ENCODE results near the gene FBXO47.
"Not testable (repeated sequence)": the region's sequence is repeated elsewhere in the genome, so short reads cannot be mapped to it uniquely, and the experiment has no call there.

The FBXO47 gene

GRCh38 chr17:38918916-38919315 is 48.3 kb downstream of the FBXO47 start:
- Histone ChIP-seq H3K36me3 (ENCODE audit: insufficient read depth, low read length) (peaks cover 57% of the 10 kb centered on the region), H3K9ac (ENCODE audit: low read length) (no peak overlapping the region), H3K4me3 (ENCODE audit: low read depth in 1 of 2, low read length in 2 of 2) (no peak overlapping the region), H3K27me3 (ENCODE audit: control insufficient read depth in 1 of 2, insufficient read depth in 2 of 2, low read length in 2 of 2) (no peaks in the 10 kb centered on the region), H3K27ac (ENCODE audit: low read depth, low read length) (no peak overlapping the region), H3K9me3 (ENCODE audit: low read length) (no peaks in the 10 kb centered on the region), H3K4me1 (ENCODE audit: insufficient read depth, low read length) (peaks cover 59% of the 10 kb centered on the region)

- H3K4me1 ChIP-seq (ENCODE audit: insufficient read depth, low read length) = peaks cover 64% of the 10 kb centered on the region
- H3K9ac ChIP-seq (ENCODE audit: low read length) = no peak overlapping the region
- no peak overlapping the region for H3K4me3 ChIP-seq (ENCODE audit: low read depth in 1 of 2, low read length in 2 of 2)
- H3K27ac ChIP-seq (ENCODE audit: low read depth, low read length) = no peak overlapping the region
- no peaks in the 10 kb centered on the region for H3K27me3 ChIP-seq (ENCODE audit: control insufficient read depth in 1 of 2, insufficient read depth in 2 of 2, low read length in 2 of 2)
- peaks cover 59% of the 10 kb centered on the region for H3K36me3 ChIP-seq (ENCODE audit: insufficient read depth, low read length)
- H3K9me3 ChIP-seq (ENCODE audit: low read length) = no peaks in the 10 kb centered on the region
These were observed 48.9 kb downstream of the FBXO47 start for GRCh38 chr17:38918129-38918913.

- Histone ChIP-seq H3K27me3 (ENCODE audit: control insufficient read depth in 1 of 2, insufficient read depth in 2 of 2, low read length in 2 of 2) (no peaks in the 10 kb centered on the region), H3K9ac (ENCODE audit: low read length) (no peak overlapping the region), H3K4me1 (ENCODE audit: insufficient read depth, low read length) (peaks cover 64% of the 10 kb centered on the region), H3K9me3 (ENCODE audit: low read length) (no peaks in the 10 kb centered on the region), H3K27ac (ENCODE audit: low read depth, low read length) (no peak overlapping the region), H3K4me3 (ENCODE audit: low read depth in 1 of 2, low read length in 2 of 2) (no peak overlapping the region), H3K36me3 (ENCODE audit: insufficient read depth, low read length) (peaks cover 66% of the 10 kb centered on the region)
These were observed 49.9 kb downstream of the FBXO47 start for GRCh38 chr17:38917259-38917658.

GRCh38 chr17:38916771-38917170 is 50.4 kb downstream of the FBXO47 start:
- Histone ChIP-seq H3K36me3 (ENCODE audit: insufficient read depth, low read length) (peaks cover 66% of the 10 kb centered on the region), H3K27me3 (ENCODE audit: control insufficient read depth in 1 of 2, insufficient read depth in 2 of 2, low read length in 2 of 2) (no peaks in the 10 kb centered on the region), H3K4me1 (ENCODE audit: insufficient read depth, low read length) (peaks cover 64% of the 10 kb centered on the region), H3K9ac (ENCODE audit: low read length) (no peak overlapping the region), H3K27ac (ENCODE audit: low read depth, low read length) (no peak overlapping the region), H3K9me3 (ENCODE audit: low read length) (no peaks in the 10 kb centered on the region), H3K4me3 (ENCODE audit: low read depth in 1 of 2, low read length in 2 of 2) (no peak overlapping the region)

DNA sequence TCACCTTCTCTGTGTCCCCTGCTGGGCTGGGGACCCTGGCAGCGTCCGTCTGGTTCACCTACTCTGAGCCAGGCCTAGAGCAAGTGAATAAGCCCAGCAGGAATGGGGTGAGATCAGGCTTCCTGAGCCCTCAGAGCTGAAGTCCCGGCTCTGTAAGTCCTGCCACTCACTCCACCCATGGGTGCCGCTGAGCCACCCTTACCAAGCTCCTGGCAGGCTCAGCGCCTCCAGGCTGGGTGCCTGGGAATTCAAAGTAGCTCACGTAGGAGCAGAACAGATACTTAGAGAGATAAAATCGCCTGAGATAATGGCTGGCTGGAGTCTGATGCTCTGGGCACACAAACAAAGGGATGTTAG is 51.6 kb downstream of the FBXO47 start:
- Histone ChIP-seq H3K36me3 (ENCODE audit: insufficient read depth, low read length) (peaks cover 73% of the 10 kb centered on the region), H3K9me3 (ENCODE audit: low read length) (no peaks in the 10 kb centered on the region), H3K4me3 (ENCODE audit: low read depth in 1 of 2, low read length in 2 of 2) (no peak overlapping the region), H3K27ac (ENCODE audit: low read depth, low read length) (no peak overlapping the region), H3K4me1 (ENCODE audit: insufficient read depth, low read length) (peaks cover 54% of the 10 kb centered on the region), H3K9ac (ENCODE audit: low read length) (no peak overlapping the region), H3K27me3 (ENCODE audit: control insufficient read depth in 1 of 2, insufficient read depth in 2 of 2, low read length in 2 of 2) (no peaks in the 10 kb centered on the region)

- Histone ChIP-seq H3K9me3 (ENCODE audit: low read length) (no peaks in the 10 kb centered on the region), H3K4me1 (ENCODE audit: insufficient read depth, low read length) (peaks cover 48% of the 10 kb centered on the region), H3K36me3 (ENCODE audit: insufficient read depth, low read length) (peaks cover 70% of the 10 kb centered on the region), H3K27ac (ENCODE audit: low read depth, low read length) (no peak overlapping the region), H3K4me3 (ENCODE audit: low read depth in 1 of 2, low read length in 2 of 2) (no peak overlapping the region), H3K9ac (ENCODE audit: low read length) (no peak overlapping the region), H3K27me3 (ENCODE audit: control insufficient read depth in 1 of 2, insufficient read depth in 2 of 2, low read length in 2 of 2) (no peaks in the 10 kb centered on the region)
These were observed 52.2 kb downstream of the FBXO47 start for GRCh38 chr17:38914741-38915638.

DNA sequence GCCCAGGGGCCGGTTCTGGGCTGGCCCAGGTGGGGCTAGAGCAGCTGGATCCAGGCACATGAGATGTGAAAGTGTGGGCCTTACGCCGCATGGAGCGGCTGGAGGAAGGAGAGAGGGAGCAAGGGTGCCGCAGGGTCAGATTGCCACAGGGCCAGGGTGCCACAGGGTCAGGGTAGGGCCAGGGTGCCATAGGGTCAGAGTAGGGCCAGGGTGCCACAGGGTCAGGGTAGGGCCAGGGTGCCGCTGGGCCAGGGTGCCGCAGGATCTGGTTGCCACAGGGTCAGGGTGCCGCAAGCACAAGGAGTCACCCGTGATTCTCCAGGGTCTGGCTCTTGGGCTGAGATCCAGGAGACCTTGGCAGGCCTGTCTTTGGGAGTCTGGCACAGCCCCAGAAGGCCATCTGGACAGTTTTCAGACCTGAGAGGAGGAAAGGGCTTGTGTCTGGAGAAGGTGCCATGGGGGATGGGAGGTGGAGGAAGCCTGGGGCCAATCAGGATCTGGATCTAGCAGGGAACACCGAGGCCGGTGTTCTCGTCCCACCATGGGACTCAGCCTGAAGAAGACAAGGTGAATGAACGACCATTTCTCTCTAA is 54.9 kb downstream of the FBXO47 start:
- Histone ChIP-seq H3K27ac (ENCODE audit: low read depth, low read length) (peak overlapping the region; percentile 75), H3K4me3 (ENCODE audit: low read depth in 1 of 2, low read length in 2 of 2) (no peak overlapping the region), H3K4me1 (ENCODE audit: insufficient read depth, low read length) (peaks cover 57% of the 10 kb centered on the region), H3K9ac (ENCODE audit: low read length) (no peak overlapping the region), H3K36me3 (ENCODE audit: insufficient read depth, low read length) (peaks cover 51% of the 10 kb centered on the region), H3K9me3 (ENCODE audit: low read length) (no peaks in the 10 kb centered on the region), H3K27me3 (ENCODE audit: control insufficient read depth in 1 of 2, insufficient read depth in 2 of 2, low read length in 2 of 2) (no peaks in the 10 kb centered on the region)

- not testable (repeated sequence) for H3K4me3 ChIP-seq (ENCODE audit: low read depth in 1 of 2, low read length in 2 of 2); H3K9ac ChIP-seq (ENCODE audit: low read length); H3K9me3 ChIP-seq (ENCODE audit: low read length); H3K27me3 ChIP-seq (ENCODE audit: control insufficient read depth in 1 of 2, insufficient read depth in 2 of 2, low read length in 2 of 2)
- Histone ChIP-seq H3K27ac (ENCODE audit: low read depth, low read length) (peak overlapping the region; percentile 24), H3K4me1 (ENCODE audit: insufficient read depth, low read length) (peaks cover 63% of the 10 kb centered on the region), H3K36me3 (ENCODE audit: insufficient read depth, low read length) (peaks cover 52% of the 10 kb centered on the region)
These were observed 55.5 kb downstream of the FBXO47 start for GRCh38 chr17:38911731-38912081.

- Histone ChIP-seq H3K27ac (ENCODE audit: low read depth, low read length) (peak overlapping the region; percentile 24), H3K9ac (ENCODE audit: low read length) (no peak overlapping the region), H3K36me3 (ENCODE audit: insufficient read depth, low read length) (peaks cover 51% of the 10 kb centered on the region), H3K9me3 (ENCODE audit: low read length) (no peaks in the 10 kb centered on the region), H3K4me1 (ENCODE audit: insufficient read depth, low read length) (peaks cover 67% of the 10 kb centered on the region), H3K4me3 (ENCODE audit: low read depth in 1 of 2, low read length in 2 of 2) (no peak overlapping the region), H3K27me3 (ENCODE audit: control insufficient read depth in 1 of 2, insufficient read depth in 2 of 2, low read length in 2 of 2) (no peaks in the 10 kb centered on the region)
These were observed 56.0 kb downstream of the FBXO47 start for GRCh38 chr17:38911081-38911730.

DNA sequence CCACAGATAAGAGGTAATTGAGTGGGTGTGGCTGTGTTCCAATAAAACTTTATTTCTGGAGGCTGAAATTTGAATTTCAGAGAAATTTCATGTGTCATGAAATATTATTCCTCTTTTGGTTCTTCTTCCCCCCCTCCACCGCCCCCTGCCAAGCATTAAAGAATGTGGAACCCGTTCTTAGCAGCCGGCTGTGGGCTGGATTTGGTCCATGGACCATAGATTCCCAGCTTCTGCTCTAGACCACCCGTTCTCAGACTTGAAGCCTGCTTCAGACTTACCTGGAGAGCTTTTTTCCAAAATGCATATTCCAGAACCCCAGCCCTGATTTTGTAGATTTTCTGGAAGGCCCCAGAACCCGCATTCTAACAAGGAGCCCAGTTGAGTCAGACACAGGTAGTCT is 56.9 kb downstream of the FBXO47 start:
- peaks cover 47% of the 10 kb centered on the region for H3K36me3 ChIP-seq (ENCODE audit: insufficient read depth, low read length)
- no peaks in the 10 kb centered on the region for H3K27me3 ChIP-seq (ENCODE audit: control insufficient read depth in 1 of 2, insufficient read depth in 2 of 2, low read length in 2 of 2)
- H3K9ac ChIP-seq (ENCODE audit: low read length) = no peak overlapping the region
- no peaks in the 10 kb centered on the region for H3K9me3 ChIP-seq (ENCODE audit: low read length)
- peaks cover 60% of the 10 kb centered on the region for H3K4me1 ChIP-seq (ENCODE audit: insufficient read depth, low read length)
- no peak overlapping the region for H3K27ac ChIP-seq (ENCODE audit: low read depth, low read length)
- H3K4me3 ChIP-seq (ENCODE audit: low read depth in 1 of 2, low read length in 2 of 2) = no peak overlapping the region

DNA sequence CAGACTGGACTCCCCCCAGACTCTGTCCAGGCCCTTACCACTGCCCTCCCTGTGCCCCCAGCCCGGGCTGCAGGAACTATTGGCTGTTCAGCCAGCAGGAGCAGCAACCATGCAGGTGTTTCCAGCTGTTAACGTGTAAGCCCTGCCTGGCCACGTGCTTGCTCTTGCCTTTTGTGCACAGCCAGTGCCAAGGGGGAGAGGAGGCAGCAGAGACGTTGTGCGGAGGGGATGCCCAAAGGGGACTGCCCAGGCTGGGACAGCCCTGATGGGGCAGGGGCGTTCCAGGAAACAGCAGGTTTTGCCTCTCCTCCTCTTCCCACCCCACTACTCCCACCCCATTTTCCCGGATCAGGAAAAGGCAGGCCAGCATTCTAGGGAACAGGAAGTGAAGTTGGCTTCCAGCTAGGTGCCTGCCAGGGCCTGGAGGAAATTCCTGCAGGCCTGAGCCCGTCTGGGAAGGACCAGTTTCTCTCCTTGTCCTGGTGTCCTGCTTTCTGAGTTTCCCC is 58.5 kb downstream of the FBXO47 start:
- H3K9ac ChIP-seq (ENCODE audit: low read length) = no peak overlapping the region
- H3K4me3 ChIP-seq (ENCODE audit: low read depth in 1 of 2, low read length in 2 of 2) = no peak overlapping the region
- H3K9me3 ChIP-seq (ENCODE audit: low read length) = no peaks in the 10 kb centered on the region
- peak overlapping the region; percentile 20 for H3K27ac ChIP-seq (ENCODE audit: low read depth, low read length)
- no peaks in the 10 kb centered on the region for H3K27me3 ChIP-seq (ENCODE audit: control insufficient read depth in 1 of 2, insufficient read depth in 2 of 2, low read length in 2 of 2)
- H3K36me3 ChIP-seq (ENCODE audit: insufficient read depth, low read length) = peaks cover 46% of the 10 kb centered on the region
- H3K4me1 ChIP-seq (ENCODE audit: insufficient read depth, low read length) = peaks cover 44% of the 10 kb centered on the region
